Dermis blood vessel endothelial cell (primary cell): ENCODE measurements around the gene ICAM2. TPM values are rescaled to one million over a fixed set of nuclear protein-coding genes. Genes with fewer than 3 reads are reported as not detected.

ENCODE experiments used
- DNase-seq: peaks from one replicate; pipeline ENCODE4 v3.0.0; 2010
- total RNA-seq: library from RNA; depleted of rRNA; stranded (reverse); fragments of >200 nt; gene quantifications from 2 replicates; pipeline ENCODE4 v1.2.3, GENCODE V29; 2014

The ICAM2 gene
- 443 and 748 TPM in 2 replicates for total RNA-seq

- peak; percentile 84 for DNase-seq
Measured at GRCh38 chr17:64020056-64020766, at the start of gene ICAM2. ICAM2 (minus strand) TSS chr17:64020633; CDS start chr17:64006691, 13,942 bp downstream.

GRCh38 chr17:64070213-64070612 lies 49.8 kb upstream of the ICAM2 start:
- DNase-seq = no peak

DNA sequence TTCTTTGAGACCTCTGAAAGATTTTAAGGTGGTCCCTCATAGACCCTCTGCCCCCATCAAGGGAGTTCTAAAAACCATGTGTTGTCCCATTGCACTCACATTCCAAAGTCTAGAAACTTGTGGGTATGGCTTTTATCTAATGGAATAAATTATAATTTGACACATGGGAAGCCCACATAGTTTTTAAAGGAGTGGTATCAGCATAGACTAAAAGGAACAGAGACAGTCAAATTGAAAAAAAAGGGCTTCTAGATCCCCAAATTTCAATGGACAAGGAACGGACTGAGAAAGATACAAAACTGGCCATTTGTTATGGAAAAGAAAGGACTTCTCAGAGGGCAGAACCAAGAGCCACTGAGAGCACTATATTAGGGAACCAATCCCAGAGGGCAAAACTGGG lies 48.7 kb upstream of the ICAM2 start:
- no peak for DNase-seq

- no peak for DNase-seq
Measured at GRCh38 chr17:64067657-64068056, 47.2 kb upstream of the ICAM2 start.

- no peak for DNase-seq
Measured at GRCh38 chr17:64066716-64067115, 46.3 kb upstream of the ICAM2 start.

DNA sequence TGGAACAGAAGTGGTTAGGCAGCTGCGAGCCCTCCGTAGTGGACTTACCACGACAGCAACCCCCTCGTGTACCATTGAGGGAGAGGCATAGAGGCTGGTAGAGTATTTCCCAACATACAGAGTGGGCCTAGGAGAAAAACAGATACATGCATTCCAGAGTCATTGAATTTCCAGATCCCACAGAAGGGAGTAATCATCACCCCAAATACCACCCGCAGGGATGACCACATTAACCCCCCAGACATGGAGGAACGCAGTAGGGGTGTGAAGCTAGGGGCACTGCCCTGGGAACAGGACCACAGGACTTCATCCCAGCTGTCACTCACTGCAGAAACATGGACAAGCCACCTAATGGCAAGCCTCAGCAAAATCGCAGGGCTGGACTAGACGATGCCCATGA lies 44.7 kb upstream of the ICAM2 start:
- no peak for DNase-seq

DNA sequence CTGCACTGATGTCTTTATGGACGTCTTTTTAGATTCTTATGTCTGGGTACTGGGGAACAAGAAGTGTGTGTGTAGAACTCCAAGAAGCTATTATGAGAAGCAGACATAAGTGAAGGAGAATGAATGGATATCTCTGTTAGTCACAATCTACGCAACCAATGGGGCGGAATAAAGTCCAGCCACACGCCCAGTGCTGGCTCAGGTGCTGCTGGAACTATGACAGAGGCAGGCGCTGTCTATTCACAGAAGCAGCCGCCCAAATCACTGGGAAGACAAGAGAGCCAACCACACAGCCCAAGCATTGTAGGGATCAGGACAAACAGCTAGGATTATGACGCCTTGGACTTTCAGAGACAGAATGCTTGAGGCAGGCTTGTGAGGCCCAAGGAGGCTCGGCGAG lies 43.9 kb upstream of the ICAM2 start:
- DNase-seq = no peak

- peak; percentile 74 for DNase-seq
Measured at GRCh38 chr17:64063766-64064224, 43.4 kb upstream of the ICAM2 start.

DNA sequence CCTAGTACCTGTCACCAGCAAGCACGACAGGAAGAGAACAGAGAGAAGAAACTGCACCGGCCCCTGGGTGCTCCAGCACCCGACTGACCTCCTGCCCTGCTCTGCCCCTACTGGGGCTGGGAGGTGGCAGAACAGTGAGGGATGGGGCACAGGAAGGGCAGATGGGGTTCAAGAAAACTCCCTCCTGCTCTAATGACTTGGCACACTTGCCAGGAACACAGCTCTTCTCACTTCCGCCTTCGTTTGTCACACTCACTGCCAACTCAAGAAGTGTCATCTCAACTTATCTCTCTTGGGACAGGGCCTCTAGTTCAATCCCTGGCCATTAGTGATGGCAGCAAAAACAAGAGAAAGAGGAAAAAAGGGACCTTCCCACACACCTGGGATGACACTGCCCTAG lies 42.7 kb upstream of the ICAM2 start:
- DNase-seq = no peak

GRCh38 chr17:64061178-64061898 lies 40.9 kb upstream of the ICAM2 start:
- DNase-seq = peak; percentile 92

GRCh38 chr17:64060331-64060730 lies 39.9 kb upstream of the ICAM2 start:
- peak; percentile 60 for DNase-seq

DNA sequence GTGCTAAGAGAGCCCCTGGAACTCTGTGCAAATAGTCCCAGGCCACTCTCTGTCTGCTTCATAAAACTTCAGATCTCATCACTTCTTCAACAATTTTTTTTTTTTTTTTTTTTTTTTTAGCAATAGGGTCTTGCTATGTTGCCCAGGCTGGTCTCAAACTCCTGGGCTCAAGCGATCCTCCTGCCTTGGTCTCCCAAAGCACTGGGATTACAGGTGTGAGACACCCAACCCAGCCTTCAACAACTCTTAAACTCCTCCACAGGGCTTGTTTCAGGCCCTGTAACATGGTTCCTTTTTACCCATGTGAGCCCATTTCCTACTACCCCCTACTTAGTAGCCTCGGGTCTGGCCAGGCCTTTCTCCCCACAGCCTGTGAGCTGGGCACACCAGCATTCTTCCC lies 39.3 kb upstream of the ICAM2 start:
- no peak for DNase-seq

GRCh38 chr17:64058621-64059020 lies 38.2 kb upstream of the ICAM2 start:
- no peak for DNase-seq

- DNase-seq = peak; percentile 6
Measured at GRCh38 chr17:64057701-64058263, 37.3 kb upstream of the ICAM2 start.

GRCh38 chr17:64056269-64057005 lies 36.0 kb upstream of the ICAM2 start:
- no peak for DNase-seq

GRCh38 chr17:64055183-64056142 lies 35.0 kb upstream of the ICAM2 start:
- no peak for DNase-seq

DNA sequence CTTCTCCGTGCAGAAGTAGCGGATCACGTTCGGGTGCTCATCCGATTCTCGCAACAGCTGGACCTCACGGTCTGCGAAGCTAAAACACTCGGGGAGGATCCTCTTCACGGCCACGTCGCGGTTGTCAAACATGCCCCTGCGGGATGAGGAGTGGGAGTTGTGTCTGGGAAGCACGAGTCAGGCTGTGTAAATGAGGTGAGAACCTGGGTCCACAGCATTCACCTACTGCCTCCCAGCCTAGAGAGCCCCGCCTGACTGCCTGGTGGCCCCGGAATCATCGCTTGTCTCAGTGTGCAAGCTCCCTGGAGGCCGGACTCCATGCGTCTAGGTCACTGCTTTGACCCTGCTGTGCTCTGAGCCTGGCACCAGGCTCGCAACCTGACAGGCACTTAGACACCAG lies 33.9 kb upstream of the ICAM2 start:
- no peak for DNase-seq

DNA sequence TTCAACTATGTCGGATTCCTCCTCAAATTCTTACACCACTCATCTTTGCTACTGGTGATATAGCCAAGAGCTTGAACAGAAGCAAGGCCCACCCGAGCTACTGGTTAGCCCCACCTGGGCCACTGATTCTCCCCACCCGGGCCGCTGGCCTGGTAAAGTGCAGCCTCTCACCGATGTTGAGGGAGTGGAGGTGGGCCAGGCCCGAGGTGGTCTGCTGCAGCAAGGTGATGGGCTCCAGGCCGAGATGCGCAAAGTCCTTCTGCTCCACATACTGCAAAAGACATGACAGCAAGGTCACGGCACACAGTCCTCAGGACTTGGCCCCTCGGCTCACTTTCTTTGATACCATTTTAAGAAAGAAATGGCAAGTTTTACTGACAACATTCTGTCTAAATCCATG lies 32.7 kb upstream of the ICAM2 start:
- DNase-seq = no peak

DNA sequence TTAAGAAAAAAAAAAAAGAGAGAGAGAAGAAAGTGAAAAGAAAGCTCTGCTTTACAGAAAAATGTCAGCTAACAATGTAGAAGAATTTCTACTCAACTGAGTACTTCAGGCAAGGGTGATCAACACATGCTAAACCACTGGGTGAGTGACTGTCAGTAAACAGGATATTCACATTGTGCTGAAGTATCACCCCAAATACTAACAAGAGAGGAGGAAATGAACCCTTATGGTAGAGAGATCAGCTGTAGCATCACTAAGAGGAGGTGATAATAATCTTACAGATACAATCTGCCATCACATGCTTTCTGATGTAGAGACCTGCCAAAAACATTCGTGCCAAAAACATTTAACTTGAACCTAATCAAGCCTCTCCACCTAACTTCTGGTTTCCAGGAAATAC lies 30.7 kb upstream of the ICAM2 start:
- peak; percentile 28 for DNase-seq

DNA sequence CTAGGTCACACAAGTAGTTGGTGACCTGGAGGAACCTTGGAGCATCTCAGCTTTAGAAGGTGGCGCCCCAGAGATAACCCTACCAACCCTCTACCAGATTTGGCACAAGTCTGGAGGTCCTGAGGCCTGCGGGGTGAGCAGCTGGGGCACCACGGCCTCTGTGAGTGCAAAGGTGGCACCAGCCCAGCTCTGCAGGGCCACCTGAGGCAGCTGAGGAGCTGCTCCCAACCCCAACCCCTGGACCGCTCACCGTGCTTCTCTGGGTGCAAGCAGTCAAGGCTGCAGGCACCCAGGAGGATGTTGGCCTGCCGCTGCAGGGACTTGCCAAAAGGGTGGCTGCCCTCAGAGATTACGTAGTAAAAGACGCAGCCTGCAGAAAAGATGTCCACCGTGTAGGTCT lies 28.4 kb upstream of the ICAM2 start:
- DNase-seq = no peak

DNA sequence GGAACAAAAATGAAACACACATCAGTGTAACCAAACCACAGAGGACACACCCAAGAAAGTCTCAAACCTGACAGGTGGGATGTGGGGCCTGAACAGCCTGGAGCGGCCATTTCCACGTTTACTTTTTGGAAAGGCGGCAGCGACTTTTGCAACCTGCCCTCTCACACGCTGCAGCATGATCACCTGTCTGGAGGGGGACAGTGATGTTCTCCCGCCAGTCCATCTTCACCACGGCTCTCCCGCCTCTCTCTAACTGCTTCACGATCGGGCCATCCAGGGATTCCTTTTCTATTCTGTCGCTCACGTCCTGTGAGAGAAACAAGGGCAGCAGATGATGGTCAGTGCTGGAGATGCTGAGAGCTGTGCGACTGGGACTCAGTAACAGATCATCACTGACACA lies 24.7 kb upstream of the ICAM2 start:
- DNase-seq = no peak
